Activated gamma-delta T cell treated with anti-CD3 and anti-CD28 coated beads, Interleukin-2, amount 50 U/mL, for 16 hours (primary cell): ENCODE data around the gene TMEM201.
"Not testable (repeated sequence)": the region's sequence is repeated elsewhere in the genome, so short reads cannot be mapped to it uniquely, and the experiment has no call there.

Experiments
- DNase-seq: peaks from one replicate; pipeline ENCODE4 v3.0.0-alpha.2; 2020; ENCODE audit warnings: low read depth

Gene TMEM201

GRCh38 chr1:9621032-9621431 lies 32.3 kb downstream of the TMEM201 start:
- DNase-seq = no peak

GRCh38 chr1:9624081-9624480 lies 35.4 kb downstream of the TMEM201 start:
- DNase-seq = no peak

DNA sequence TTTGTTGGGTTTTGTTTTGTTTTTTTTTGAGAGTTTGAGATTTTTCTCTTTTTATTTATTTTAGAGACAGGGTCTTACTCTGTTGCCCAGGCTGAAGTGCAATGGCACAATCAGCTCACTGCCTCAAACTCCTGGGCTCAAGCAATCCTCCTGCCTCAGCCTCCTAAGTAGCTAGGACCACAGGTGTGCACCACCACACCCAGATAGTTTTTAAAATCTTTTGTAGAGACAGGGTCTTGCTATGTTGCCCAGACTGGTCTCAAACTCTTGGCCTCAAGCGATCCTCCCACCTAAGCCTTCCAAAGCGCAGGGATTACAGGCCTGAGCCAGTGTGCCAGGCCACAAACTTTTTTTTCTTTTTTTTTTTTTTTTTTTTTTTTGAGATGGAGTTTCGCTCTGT lies 36.3 kb downstream of the TMEM201 start:
- DNase-seq = not testable (repeated sequence)

- DNase-seq = no peak
These were observed 37.5 kb downstream of the TMEM201 start for GRCh38 chr1:9626201-9626608.

- peak; percentile 59 for DNase-seq
These were observed 40.1 kb downstream of the TMEM201 start for GRCh38 chr1:9628541-9629444.

DNA sequence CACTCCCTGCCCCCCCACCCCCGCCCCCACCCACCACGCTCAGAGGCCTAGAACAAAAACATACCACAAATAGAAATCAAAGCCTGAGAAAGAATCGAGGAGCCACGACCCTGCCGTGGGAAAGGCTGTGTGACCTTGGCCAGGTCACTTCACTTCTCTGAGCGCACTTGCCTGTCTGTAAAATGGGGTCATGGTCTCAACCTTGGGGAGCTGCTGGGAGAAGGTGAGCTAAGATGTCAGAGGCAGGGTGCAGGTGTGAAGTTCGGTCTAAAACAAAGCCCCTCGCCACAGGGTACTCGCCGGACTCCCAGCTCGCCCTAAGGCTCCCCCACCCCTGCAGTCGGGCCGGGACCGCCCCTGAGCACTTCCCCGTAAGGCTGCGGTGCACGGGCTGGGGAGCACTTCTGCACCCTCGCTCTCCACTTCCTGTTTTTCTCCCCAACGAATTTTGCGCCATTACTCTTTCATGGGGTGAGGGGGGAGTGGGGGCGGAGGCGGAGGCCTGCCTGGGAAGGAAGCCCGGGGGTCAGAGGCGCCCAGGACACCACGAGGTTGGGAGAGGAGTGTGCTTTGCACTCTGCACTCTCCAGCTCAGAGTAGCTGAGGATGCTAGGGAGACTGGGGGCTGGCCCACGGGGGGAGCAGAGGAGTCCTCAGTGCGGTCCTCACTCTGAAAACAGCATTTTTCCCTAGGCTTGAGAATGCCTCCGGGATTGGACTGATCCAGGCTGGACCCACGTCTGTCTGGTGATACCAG lies 40.9 kb downstream of the TMEM201 start:
- peak; percentile 65 for DNase-seq

- DNase-seq = no peak
These were observed 41.8 kb downstream of the TMEM201 start for GRCh38 chr1:9630331-9631111.

- no peak for DNase-seq
These were observed 42.9 kb downstream of the TMEM201 start for GRCh38 chr1:9631613-9632012.

- no peak for DNase-seq
These were observed 44.8 kb downstream of the TMEM201 start for GRCh38 chr1:9633493-9633892.

- no peak for DNase-seq
These were observed 45.9 kb downstream of the TMEM201 start for GRCh38 chr1:9634582-9634981.

DNA sequence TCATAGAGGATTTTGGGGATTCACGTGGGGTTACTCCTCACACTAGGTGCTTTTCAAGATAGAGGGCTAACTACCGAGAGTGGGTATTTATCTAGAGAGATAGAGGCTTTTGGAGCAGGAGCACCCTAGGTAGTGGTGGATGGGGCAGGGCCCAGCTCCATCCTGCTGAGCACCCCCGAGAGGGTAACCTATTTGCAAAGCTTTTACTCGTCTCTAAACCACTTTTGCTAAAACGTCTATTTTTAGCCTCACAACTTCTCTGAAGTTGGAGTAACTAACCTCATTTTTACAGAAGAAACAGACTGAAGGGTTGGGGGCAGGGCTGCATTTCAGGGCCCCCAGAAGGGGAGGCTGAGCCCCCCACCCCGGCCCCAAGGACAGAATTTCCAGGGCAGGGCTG lies 50.5 kb downstream of the TMEM201 start:
- DNase-seq = no peak

DNA sequence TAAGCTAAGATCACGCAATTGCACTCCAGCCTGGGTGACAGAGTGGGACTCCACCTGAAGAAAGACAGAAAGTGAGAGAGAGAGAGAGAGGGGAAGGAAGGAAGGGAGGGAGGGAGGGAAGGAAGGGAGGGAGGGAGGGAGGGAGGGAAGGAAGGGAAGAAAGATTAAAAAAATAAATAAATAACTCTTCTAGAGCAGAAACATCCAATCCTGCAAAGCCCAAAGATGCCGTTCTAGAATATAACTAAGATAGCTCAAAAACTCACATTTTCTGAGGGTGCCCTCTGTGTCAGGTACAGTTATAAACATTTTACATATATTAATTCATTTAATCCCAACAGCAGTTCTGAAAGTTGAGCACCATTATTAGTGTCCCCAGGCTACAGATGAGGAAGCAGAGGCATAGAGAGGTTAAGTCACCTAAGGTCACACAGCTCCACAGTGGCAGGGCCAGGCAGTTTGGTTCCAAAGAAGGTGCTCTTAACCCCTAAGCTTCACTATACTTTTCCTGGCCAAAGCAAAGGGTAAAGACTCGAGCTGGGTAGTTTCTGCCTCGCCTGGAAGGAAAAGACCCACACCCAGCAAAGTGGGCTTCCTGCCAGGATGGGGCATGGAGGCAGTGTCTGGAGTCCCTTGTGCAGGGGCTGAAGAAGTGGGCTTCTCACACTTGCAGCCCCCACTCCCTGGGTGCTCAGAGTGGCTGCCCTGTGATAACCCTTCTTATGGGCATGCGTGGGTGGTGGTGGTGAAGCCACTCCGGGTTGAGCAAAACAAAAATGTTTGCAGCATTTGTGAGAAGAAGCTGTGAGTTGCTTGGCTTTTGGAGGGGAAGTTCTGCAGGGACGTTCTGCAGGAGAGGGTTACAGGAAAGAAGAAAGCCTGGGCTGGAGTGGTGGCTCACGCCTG lies 54.9 kb downstream of the TMEM201 start:
- DNase-seq = no peak

DNA sequence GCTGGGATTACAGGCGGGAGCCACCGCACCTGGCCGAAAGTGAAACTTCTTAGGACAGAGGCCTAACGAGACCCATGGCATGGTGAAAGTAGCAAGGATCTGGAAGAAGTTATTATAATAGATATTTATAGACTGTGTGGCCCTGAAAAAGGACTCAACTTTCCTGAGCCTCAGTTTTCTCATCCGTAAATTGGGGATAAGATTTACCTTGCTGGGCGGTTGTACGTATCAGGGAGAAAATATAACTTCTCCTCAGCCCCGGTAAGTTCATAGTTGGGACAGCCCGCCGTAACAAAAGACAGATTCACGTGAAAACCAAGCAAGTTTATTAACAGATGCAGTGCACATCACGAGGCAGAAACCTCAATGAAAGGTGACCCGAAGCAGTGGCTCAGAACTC lies 57.3 kb downstream of the TMEM201 start:
- DNase-seq = no peak

DNA sequence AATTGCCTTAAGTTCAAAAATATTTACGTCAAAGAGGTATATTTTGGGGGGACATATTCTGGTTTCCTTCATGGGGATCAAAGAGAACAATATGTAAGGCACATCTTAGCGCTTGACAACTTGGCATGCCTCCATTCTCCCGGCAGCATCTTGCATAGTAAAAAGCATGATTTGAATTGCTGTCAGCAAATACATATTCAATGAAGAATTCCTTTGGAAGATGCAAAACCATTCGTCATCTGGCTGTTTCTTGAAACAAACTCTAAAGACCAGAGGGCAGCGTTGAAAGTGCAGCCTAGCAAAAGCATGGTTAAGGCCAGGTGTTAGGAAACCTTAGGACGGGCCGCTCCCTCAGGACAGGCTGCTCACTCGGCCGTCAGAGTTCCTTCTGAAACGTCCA lies 59.5 kb downstream of the TMEM201 start:
- DNase-seq = no peak

GRCh38 chr1:9649769-9650168 lies 61.1 kb downstream of the TMEM201 start:
- DNase-seq = no peak

- no peak for DNase-seq
These were observed 62.5 kb downstream of the TMEM201 start for GRCh38 chr1:9651220-9651564.

DNA sequence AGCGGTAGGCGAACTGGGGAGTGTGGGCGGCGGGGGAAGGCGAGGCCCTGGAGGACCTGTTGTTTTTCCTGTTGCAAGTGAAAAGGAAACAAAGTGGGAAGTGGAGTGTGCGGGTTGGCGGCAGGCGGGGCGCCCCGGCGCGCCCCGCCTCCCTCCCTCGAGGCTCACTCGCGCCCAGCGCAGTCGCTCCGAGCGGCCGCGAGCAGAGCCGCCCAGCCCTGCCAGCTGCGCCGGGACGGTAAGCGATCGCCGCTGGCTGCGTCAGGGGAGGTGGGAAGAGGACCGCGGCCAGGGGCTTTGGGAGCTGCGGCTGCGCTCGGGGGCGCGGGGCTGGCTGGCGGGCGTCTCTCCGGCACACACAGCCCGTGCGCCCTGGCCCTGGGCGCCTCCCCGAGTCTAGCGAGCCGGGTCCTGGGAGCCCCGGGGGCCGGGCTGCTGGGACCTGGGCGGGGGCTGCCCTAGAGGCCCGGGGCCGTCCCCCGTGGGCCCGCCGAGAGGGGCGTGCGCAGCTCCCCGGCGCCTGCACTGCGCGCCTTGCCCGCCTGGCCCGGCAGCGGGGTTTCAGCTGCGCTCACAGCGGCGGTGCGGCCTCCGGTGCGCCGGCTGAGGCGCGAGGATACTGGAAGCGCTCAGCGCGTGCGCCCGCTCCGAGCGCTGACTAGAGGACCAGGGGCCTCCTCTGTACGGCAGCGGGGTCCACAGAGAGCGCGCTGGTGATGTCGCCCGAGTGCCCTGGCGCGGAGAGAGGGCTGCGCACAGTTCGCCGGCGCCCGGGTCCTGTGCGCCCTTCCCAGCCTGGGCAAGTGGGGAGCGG lies 63.1 kb downstream of the TMEM201 start, which contains the start of gene PIK3CD:
PIK3CD (plus strand) TSS at position 167 of the 814 bp plus-strand sequence. CDS start 58,725 bp downstream, outside the sequence.
- peak; percentile 15 for DNase-seq

- peak; percentile 65 for DNase-seq
These were observed 63.9 kb downstream of the TMEM201 start for GRCh38 chr1:9652379-9653209.

GRCh38 chr1:9653210-9653490 lies 64.4 kb downstream of the TMEM201 start:
- DNase-seq = no peak
